Measurements from ENCODE around the gene NADSYN1.

NADSYN1 gene

DNA sequence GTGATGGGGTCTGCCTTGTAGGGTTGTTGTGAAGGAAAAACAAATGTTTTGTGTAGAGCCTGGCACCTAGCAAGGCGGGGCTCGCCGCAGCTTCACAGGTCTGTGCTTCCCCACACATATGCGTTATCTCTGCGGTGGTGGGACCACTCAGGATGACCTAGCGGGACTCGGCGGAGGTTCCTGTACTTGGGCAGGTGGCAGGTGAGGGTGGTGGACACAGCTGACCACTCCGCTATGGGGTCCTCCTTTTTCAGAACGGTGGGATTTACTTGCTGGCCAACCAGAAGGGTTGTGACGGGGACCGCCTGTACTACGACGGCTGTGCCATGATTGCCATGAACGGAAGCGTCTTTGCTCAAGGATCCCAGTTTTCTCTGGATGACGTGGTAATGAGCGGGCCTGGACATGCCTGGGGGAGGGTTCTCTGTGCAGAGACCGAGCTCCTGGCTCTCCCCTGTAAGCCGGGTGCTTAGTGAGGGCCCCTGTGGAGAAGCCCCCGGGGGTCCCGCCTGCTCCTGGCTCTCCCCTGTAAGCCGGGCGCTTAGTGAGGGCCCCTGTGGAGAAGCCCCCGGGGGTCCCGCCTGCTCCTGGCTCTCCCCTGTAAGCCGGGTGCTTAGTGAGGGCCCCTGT is 21.3 kb downstream of the NADSYN1 start:
- DNase-seq, result no peak

GRCh38 chr11:71474771-71475483 is 21.9 kb downstream of the NADSYN1 start:
- DNase-seq, result no peak

- DNase-seq, result no peak
Observed at GRCh38 chr11:71476031-71476430, 23.0 kb downstream of the NADSYN1 start.

DNA sequence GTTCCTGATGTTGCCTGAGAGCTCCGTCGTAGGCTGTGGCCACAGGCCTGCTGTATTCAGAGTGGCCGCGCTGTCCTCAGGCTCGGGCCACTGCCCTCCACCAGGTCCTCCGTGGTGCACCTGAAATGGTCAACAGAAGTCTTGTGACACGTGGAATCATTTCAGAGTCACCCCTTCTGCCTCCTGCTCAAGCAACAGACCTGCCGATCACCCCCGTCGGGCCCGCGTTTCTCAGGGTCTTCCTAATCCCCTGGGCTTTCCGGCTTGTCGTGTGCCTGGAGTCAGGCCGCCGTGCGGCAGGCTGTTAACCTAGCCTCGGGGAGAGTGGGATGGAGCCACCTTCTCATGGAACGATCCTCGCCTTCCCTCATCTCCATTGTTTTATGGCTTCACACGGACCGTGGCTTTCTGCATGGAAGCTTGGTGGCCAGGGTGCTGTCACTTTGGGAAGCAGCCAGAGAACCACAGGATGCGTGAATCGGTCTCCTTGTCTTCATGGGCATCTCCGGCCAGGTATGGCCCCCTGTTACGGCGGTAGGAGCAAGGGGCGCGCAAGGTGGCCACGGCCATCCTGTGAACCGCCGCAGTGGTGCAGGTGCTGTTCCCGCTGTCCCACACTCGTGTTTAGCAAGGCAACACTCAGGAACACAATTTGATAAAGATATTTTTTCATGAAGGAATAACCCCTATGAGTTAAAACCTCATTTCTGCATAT is 24.1 kb downstream of the NADSYN1 start:
- DNase-seq, result no peak

DNA sequence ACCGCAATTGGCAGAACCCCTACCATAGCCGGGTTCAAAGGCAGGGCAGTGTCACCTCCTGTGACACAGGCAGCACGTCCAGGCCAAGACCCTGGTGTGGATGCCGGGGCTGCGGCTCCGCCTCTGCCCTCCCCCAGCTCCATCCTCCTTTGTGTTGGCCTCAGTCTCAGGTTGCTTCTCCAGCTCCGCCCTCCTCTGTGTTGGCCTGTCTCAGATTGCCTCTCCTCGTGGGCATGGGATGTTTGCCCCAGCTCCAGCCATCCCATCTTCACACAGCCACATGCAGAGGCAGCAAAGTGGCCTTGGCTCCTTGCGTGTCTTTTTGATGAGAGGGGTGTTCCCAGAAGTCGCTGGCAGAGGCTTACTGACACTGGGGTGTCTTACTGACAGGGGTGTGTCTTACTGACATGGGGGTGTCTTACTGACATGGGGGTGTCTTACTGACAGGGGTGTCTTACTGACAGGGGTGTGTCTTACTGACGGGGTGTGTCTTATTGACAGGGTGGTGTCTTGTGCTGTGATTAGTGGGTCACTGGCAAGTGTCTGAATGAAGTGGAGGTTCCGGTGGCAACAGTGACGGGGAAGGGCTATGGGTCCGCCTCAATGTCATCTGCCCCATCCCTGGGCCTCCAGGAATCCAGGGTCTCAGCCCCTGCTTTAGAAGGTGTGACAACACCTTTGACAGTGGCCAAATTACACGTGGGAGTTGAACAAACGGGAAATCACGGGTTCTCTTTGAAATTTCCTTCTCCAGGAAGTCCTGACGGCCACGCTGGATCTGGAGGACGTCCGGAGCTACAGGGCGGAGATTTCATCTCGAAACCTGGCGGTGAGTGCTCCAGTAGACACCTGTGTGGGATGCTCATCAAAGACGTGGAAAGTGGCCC is 24.9 kb downstream of the NADSYN1 start:
- DNase-seq, result no peak

DNA sequence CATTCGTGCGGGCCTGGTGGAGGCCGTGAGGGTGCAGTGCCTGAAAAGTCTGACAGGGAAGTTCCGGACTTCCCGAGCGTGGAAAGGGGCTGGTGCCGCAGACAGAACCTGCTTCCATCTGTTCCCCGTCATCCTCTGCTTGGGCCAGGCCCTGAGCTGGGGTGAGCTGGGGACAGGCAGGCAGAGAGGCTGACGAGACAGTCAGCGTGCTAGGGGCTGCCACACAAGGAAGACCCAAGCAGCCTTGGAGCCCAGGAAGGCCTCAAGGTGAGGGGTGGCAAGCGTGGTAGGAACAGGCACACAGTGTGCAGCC is 25.5 kb downstream of the NADSYN1 start:
- no peak for DNase-seq

GRCh38 chr11:71481101-71481960 is 28.3 kb downstream of the NADSYN1 start:
- DNase-seq, result no peak

DNA sequence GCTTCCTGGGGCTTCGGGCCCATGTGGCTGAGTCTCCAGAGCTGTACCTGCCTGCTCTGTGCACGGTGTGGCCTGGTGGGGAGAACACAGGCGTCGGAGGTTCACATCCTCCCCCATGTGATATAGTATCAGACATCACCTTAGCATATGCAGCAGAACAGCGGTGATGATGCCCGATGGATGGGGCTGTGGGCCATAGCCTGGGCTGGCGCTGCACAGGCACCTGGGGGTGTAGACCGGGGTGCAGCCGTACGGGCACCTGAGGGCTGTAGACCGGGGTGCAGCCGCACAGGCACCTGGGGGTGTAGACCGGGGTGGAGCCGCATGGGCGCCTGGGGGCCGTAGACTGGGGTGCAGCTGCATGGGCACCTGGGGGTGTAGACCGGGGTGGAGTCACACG is 29.2 kb downstream of the NADSYN1 start:
- no peak for DNase-seq

DNA sequence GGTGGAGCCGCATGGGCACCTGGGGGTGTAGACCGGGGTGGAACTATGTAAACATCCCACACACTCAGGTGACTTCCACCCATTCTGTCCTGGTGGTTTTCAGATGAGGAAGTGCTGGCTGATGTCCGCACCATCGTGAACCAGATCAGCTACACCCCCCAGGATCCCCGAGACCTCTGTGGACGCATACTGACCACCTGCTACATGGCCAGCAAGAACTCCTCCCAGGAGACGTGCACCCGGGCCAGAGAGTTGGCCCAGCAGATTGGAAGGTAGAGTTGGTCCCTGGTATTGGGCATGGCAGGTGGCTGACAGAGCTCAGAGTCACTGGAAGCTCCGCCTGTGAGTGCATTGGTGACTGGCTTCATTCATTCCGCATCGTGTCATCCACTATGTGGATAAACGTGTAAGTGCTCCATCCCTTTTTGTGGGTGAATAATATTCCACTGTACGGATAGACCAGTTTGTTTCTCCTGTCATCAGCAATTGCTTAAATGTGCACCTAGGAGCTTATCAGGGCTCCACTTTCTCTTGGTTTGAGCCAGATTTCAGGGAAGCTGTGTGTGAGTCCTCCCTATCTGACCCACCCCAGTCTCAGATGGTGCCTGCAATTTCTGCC is 29.9 kb downstream of the NADSYN1 start:
- no peak for DNase-seq

DNA sequence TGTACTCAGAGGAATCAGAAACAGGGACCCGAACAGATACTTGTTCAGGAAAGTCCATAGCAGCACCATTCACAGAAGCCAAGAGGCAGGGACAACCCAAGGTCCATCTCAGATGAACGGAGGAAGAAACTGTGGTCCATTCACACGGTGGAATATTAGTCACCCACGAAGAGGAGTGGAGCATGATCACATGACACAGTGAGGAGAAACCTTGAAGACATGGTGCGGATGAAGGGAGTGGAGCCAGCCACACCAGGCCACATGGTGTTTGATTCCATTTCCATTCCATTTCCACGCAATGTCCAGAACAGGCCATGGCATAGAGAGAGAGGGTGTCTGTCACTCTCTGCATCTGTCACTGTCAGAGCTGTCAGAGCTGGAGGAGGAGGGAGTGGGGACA is 30.7 kb downstream of the NADSYN1 start:
- DNase-seq, result no peak

DNA sequence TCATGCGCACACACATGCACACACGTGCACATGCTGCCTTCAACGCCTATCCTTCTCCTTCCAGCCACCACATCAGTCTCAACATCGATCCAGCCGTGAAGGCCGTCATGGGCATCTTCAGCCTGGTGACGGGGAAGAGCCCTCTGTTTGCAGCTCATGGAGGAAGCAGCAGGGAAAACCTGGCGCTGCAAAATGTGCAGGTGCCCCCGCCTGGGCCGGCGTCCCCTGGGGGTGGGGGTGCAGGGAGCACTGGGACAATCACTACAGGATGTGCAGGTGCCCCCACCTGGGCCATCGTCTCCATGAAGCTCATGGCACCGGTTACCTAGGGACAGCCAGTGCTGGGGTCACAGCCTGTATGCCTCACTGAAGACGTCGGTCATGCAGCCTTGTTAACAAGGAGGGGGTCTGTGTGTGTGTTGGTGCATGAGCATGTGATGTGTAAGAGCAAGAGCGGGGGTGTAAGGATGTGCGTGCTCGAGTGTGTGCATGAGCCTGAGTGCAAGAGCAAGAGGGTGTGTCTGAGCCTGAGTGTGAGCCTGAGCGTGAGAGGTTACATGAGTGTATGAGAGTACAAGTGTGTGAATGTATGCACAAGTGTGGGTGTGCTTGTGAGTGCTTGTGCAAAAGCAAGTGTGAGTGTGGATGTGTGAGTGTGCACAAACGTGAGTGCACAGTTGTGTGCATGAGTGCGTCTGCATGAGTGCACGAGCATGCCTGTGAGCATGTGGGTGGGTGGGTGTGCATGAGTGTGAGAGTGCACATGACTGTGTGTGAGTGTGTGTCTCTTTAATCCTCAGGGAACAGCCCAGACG is 31.5 kb downstream of the NADSYN1 start:
- no peak for DNase-seq

DNA sequence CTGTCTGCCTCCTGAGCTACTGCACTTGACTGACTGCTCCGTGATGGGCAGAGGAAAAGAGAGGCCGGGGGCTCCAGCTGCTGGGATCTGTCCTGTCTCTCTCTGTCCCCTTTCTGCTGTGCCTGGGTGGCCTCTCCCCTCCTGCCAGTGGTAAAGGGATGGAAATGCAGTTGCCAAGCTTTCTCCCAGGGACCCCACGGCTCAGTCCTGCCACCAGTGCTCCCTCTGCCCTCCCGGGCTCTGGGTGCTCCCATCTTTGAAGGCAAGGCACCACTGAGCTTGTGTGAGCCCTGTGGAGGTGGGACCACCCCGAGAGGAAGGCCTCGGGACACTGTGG is 32.0 kb downstream of the NADSYN1 start:
- DNase-seq, result no peak

DNA sequence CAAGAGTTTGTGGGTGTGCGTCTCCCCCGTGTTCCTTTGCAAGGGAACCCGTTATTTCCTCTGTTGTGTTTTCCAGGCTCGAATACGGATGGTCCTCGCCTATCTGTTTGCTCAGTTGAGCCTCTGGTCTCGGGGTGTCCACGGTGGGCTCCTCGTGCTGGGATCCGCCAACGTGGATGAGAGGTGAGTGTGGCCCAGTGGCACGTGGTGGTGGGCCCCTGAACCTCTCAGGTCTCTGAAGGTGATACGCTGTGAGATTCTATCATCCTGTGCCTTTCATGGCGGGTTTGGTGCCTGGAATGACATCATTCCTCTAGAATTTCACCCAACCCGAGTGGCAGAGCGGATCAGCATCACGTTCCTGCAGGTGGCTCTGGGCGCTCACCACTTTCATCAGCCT is 32.5 kb downstream of the NADSYN1 start:
- no peak for DNase-seq

DNA sequence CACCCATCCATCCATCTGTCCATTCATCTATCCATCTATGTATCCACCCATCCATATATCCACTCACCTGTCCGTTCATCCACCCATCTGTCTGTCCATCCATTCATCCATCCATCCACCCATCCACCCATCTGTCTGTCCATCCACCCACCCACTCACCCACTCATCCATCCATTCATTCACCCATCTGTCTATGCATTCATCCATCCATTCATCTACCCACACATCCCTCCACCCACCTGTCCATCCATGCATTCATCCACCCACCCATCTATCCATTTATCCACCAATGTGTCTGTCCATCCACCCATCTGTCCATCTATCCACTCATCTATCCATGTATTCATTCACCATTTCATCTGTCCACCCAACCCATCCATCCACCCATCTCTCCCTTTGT is 33.3 kb downstream of the NADSYN1 start:
- no peak for DNase-seq

GRCh38 chr11:71488681-71489270 is 35.8 kb downstream of the NADSYN1 start:
- no peak for DNase-seq

GRCh38 chr11:71489311-71490043 is 36.5 kb downstream of the NADSYN1 start:
- DNase-seq, result no peak

DNA sequence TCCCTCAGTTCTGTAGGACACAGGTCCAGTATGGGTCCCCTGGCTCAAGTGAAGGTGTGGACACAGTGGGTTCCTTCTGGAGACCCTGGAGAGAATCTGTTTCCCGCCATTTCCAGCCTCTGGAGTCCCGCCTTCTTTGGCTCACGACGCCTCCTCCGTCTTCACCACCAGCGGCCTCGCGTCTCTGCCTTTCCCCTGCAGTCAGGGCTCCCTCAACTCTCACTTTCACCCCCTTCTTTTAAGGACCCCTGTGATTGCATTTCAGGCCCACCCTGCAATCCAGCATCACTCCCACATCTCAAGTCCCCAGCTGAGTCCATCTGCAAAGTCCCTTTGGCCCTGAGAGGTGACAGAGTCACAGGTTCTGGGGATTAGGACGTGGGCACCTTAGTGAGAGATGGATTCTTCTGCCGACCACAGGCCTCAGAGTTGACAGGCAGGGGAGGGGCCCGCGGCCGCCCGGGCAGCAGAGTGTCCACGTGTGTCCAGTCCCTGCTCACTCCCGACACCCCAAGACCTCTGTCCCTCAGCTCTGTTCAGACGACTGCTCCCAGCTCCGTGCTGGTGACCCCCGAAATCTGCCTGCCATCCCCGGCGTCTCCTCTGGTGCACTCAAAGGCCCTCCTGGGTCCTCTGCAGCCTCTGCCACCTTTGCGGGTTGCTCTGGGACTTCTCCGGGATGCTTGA is 37.2 kb downstream of the NADSYN1 start:
- no peak for DNase-seq

- no peak for DNase-seq
Observed at GRCh38 chr11:71490731-71491390, 37.9 kb downstream of the NADSYN1 start.

DNA sequence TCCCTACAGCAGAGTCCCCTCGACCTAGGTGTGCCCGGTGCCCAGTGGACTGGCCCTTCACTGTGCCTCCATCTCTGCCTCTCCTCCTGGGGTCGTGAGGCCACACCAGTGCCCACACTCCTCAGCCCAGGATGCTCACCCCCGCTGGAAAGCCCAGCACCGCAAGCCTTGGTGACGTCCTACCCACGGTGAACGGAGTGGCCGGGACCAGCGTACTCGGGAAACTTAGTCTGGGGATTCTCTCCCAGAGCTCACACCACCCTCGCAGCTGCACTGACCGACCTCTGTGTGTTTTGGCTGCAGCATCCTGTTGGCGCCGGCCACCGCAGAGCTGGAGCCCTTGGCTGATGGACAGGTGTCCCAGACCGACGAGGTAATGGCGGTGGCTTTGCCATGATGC is 38.5 kb downstream of the NADSYN1 start:
- no peak for DNase-seq

Data from AML-193 (cell line).